Activated T-cell treated with anti-CD3 and anti-CD28 coated beads for 1 hour (primary cell): ENCODE measurements around the gene DLX4.
A peak's percentile ranks its signal among the peaks of the same experiment; 100 is the strongest.

Experiments
- DNase-seq: peaks from one replicate; pipeline ENCODE4 v3.0.0-alpha.2; 2020; ENCODE audit warnings: low read depth

Gene DLX4

DNA sequence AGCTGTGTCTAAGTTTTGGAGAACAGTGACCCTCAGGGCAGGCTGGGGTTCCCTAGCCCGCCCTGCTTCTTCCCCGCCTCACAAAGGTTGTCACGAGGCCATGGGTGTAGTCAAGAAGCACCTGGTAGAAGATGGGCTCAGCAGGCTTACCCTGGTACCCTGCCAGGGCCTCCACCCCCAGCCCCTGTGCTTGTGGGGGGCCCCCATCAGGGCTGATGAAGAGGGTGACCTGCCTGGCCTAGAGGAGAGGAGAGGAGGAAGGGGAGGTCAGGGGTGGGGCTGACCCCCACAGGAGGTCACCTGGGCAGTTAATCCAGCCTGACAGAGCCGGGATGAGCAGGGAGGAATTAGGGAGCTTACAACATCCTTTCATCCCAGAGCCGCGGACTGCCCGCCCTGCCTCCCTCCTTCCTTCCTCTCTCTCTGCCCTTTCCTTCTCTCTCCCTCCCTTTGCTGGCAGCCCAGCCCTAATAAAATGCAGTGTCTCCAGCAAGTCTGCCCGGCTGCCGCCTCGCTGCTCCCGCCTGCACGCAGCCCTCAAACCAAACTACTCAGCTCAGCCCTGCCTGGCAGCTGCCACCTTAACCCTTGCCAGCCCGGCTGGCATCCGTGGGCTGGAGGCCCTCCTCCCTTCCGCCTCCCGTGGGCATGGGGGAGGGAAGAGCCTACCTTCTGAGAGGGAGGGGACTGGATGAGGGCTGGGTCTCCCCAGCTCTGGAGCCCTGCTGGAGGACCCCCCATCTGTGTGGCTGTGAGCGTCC is 18.9 kb downstream of the DLX4 start:
- DNase-seq = no peak

DNA sequence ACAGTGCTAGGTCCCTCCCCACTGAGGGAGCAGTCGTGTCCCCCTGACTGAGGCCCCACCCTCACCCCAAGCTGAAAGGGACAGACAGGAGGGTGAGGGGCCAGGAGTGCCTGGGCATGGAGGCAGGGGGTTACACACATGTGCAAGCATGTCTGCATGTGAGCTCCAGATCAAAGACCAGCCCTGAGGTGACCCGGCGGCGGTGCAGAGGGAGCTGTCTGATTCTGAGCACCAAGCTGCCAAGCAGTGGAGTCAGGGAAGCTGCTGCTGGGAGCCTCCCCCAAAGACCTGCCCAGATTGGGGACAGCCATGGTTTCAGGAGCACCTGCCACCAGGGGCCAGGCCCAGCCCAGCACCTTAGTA is 20.5 kb downstream of the DLX4 start:
- DNase-seq = no peak

- DNase-seq = no peak
Measured at GRCh38 chr17:49990331-49990730, 21.3 kb downstream of the DLX4 start.

GRCh38 chr17:49990921-49991320 is 21.9 kb downstream of the DLX4 start:
- DNase-seq = no peak

GRCh38 chr17:49991409-49991808 is 22.4 kb downstream of the DLX4 start:
- DNase-seq = no peak

- DNase-seq = no peak
Measured at GRCh38 chr17:49992191-49992932, 23.4 kb downstream of the DLX4 start.

DNA sequence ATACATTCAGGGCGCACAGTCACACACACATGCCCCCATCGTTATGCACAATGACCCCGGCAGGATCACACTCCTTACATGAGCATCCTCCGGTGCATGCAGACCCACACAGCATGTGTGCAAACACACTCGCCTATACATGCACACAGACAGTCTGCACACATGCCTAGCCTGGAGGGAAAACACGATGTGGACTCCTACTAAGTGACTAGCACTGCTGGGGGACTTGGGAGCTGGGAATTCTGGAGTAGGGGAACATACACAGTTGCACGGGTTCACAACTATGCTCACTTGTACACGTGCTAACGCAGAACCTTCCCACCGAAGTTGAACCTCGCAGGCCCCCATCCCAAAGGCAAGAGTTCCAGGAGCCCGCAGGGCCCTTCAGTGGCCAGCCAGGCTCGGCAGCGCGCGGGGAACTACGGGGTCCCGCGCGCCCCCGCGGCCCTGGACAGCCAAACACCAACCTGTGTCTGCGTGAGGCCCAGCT is 24.0 kb downstream of the DLX4 start:
- DNase-seq = no peak

- DNase-seq = no peak
Measured at GRCh38 chr17:49993423-49994060, 24.6 kb downstream of the DLX4 start.

DNA sequence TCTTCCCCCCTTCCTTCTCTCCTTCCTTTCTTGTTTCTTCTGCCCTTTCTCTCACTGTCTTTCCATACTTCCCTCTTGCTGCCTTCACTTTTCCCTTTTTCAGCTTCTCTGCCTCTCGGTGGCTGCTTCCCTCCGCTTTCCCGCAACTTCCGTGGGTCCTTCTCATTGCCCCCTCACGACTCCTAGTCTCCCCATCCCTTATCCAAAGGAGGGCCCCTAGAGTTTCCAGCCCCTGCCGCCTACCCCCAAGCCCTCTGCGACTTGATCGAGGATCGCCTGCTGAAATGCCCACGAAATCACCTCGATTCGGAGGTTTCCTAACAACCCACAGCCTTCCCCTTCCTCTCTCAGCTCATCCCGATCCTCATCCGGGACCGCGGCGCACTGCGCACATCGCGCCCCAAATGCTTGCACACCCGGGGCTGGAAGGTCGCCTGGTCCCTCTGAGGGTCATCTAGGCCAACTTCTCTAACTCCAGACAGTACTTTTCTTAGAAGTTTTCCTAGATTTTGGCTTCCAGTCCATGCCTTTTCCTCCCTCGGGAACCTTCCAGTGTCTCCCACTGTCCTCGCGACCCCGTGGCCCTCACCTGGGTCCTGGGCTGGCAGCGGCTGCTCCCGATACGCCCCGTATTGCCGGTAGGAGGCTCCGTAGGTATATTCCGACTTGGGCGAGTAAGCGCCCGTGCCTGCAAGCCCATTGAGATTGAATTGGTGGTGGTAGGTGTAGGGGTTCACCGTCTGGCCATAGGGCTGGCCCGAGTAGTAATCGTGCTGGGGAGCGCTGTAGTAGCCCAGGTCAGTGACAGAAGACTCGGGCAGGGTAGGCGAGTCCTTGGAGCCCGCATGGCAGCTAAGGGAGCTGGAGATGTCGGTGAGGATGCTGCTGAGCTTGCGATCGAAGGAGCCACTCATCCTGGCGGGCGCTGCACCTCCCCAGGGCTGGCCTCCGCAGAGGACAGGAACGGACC is 25.4 kb downstream of the DLX4 start:
- DNase-seq = no peak

DNA sequence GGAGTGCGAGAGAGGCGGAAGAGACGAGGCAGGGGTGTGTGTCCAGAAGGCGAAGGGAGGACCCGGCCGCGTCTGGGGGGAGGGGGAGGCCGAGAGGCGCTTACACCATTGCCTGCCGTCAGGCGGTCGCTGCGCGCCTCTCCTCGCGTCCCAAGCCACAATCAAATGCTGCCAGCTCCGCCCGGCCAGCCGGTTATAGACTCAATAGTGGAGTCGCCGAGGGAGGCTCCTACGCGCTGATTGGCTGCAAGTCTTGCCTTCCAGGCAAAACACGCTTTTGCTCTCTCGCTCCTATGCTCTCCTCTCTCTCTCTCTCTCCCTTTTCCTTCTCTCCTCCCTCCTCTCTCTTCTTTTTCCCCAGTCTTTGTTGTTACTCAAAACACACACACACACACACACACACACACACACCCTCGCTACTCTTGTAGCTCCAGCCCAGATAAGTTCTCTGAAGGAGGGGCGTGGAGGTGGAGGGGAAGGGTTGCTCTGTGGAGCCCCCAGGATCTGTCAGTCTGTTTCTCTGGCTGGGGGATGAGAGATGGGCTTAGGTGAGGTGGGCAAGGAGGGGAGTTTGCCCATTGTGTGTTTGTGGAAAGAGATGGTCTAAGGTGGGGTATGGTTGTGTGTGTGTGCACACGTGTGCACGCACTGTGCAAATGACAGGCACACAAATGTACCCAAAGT is 26.2 kb downstream of the DLX4 start, which contains the start of gene DLX3:
Gene DLX3, minus strand, starts transcription at position 170 of the 684 bp plus-strand sequence. CDS start 226 bp downstream, outside the sequence.
- no peak for DNase-seq

GRCh38 chr17:49996121-49996494 is 27.1 kb downstream of the DLX4 start:
- no peak for DNase-seq

DNA sequence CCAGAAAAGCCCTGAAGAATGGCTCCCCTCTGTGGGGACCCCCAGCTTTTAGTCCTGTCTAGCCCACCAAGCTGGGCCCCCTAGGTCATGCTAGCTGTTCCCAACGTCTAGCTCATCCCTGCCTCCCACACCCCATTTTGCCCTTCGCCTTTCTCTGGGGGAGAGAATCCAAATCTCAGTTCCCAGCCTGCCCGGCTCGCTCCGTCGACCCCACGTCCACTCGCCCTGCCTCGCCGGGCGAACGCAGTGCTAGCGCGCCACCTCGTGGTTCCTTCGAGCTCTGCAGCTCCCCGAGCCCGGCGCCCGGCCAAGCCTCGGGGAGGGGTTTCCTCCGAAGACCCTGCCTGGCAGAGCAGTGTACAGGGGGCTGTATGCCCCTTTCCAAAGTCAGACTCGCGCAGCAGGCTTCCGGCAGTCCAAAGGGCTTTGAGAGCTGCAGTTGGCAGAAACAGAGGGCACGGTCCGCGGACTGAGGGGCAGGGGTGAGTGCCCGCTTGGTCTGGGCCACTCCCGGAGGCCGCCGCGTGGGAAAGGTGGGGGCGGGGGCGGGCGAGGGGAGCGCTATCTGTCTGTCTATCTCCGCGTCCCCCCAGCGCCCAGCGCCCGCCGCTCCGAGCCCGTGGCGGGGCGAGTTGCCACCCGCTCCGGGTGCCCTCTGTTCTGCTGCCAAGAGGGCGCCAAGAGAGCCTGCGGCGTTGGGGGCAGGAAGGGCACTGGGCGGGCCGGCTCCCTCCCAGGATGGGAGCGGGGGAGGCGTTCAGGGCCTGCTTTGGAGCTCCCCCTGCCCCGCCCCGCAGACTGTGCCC is 27.7 kb downstream of the DLX4 start:
- peak; percentile 66 for DNase-seq

- no peak for DNase-seq
Measured at GRCh38 chr17:49997301-49997650, 28.3 kb downstream of the DLX4 start.

DNA sequence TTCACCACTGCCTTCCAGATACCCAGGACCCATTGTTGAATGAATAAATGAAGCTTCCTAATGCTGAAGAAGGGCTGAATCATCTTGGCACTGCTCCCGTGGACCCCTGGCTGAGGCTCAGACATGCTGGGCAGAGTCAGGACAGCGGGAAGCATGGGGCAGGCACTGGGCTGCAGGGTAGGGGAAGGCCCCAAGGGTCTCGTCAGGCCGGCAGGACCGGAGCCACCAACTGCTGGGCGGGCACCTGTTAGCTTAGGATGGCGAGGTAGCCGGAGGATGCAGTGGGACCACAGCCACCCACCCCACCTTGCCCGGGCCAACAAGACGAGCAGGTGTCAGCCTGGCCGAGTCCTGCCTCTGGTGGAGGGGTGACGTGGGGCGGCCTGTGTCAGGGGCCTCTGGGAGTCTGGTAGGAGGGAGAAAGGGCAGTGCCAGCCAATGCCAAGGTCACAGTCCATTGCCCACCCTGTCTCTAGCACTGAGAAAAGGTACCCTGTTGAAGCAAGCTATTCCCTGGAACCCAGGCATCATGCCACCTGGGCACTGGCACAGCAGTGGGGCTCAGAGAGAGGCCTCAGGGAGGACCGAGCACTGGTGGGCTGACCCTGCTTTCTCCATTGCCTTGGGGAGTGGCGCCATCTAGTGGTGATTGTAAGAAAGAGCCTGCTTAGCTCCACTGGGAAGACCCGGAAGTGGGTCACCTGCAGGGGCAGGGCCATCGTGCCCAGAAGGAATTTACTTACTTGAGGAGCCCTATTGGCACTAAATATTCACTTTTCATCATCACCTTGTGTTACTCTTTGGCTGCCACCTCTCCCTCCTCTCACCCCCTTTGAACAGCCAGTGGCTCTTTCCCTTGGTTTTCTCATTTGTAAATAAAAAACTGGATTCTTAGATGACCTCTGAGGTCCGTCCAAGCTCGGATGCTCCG is 29.0 kb downstream of the DLX4 start:
- peak; percentile 79 for DNase-seq

DNA sequence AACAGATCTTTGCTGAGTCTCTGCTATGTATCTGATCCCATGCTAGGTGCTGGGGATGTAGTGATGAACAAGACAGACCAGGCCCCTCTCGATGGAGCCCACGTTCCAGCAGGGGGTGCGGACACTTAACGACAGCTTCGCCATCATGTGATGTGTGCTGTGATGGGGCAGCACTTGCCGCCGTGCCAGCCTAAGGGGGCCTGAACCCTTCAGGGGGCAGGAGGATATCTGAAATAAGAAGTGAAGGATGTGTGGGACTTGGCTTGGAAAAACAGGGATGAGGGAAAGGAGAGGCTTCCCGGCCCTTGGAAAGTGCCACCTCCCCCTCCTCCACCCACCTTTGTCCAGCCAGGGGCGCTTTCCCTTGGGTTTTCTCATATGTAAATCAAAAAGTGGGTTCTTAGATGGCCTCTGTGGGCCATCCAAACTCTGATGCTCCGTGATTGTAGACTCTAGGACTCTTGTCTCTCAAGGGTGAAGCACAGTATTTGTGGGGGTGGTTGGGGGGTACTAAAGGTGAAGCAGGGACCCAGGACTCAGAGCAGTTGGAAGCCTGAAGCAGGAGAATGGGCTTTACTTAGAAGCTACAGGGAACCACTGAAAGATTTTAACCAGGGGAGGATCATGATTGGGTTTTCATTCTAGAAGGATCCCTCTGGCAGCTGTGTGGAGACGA is 30.0 kb downstream of the DLX4 start:
- DNase-seq = no peak

GRCh38 chr17:50003911-50004310 is 34.9 kb downstream of the DLX4 start:
- no peak for DNase-seq

- no peak for DNase-seq
Measured at GRCh38 chr17:50009282-50009681, 40.3 kb downstream of the DLX4 start.

DNA sequence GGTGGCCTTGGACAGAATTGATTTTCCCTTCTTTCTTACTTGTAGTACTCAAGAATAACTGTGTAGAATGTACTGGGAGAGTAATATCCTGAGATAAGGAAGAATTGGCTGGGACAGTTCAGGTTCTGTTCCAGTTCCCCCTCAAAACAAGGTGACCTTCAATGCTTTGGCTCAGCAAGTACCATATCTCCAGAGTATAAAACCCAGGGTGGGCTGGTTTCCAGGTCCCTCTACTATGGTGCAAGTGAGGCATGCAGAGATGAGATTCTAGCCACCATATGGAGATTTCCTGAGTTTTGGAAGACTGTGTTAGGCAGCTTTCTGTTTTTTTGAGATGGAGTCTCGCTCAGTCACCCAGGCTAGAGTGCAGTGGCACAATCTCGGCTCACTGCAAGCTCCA is 44.1 kb downstream of the DLX4 start:
- DNase-seq = no peak
